Mononuclear cell (primary cell): Measurements from ENCODE around the gene C5orf15. TPM values are rescaled to one million over a fixed set of nuclear protein-coding genes. Genes with fewer than 3 reads are reported as not detected.

ENCODE experiments used
- H3K27me3 ChIP-seq: 2 replicates; pipeline ENCODE4 v1.6.0; 2011; ENCODE audit warnings: low read length, control low read depth; ENCODE audit not compliant: insufficient read depth
- H3K4me1 ChIP-seq: 2 replicates; pipeline ENCODE4 v1.5.1; 2011; ENCODE audit warnings: mild to moderate bottlenecking, low read length, control low read depth; ENCODE audit not compliant: insufficient read depth
- H3K4me3 ChIP-seq: 2 replicates; pipeline ENCODE4 v1.5.1; 2011; ENCODE audit warnings: mild to moderate bottlenecking, low read length, moderate library complexity
- H3K9me3 ChIP-seq: 2 replicates; pipeline ENCODE4 v1.5.1; 2011; ENCODE audit warnings: low read depth, mild to moderate bottlenecking, control low read depth, low read length
- total RNA-seq: library from RNA; depleted of rRNA; stranded (reverse); fragments of >200 nt; gene quantifications from one replicate; pipeline ENCODE4 v1.2.3, GENCODE V29; 2012

C5orf15 gene
- total RNA-seq, 1 donor: 26.6 TPM

DNA sequence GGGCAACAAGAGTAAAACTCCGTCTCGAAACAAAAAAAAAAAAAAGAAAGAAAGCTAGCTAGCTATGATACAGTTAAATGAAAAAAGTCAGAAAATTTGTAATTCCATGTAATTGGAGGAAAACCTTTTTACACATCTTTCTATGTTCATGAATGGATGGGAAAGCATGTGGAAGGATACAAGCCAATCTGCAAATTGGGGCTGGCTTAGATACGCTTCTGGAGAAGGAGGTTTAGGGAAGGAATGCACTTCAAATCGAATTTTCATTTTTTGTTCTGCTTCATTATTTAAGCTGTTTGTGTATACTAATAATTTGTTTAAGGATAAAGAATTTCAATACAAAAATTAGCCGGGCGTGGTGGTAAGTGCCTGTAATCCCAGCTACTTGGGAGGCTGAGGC is 29.6 kb upstream of the C5orf15 start:
- Histone ChIP-seq H3K27me3 (no peaks in the 10 kb centered on the region), H3K4me1 (peaks cover 36% of the 10 kb centered on the region), H3K9me3 (no peaks in the 10 kb centered on the region), H3K4me3 (no peak overlapping the region)

DNA sequence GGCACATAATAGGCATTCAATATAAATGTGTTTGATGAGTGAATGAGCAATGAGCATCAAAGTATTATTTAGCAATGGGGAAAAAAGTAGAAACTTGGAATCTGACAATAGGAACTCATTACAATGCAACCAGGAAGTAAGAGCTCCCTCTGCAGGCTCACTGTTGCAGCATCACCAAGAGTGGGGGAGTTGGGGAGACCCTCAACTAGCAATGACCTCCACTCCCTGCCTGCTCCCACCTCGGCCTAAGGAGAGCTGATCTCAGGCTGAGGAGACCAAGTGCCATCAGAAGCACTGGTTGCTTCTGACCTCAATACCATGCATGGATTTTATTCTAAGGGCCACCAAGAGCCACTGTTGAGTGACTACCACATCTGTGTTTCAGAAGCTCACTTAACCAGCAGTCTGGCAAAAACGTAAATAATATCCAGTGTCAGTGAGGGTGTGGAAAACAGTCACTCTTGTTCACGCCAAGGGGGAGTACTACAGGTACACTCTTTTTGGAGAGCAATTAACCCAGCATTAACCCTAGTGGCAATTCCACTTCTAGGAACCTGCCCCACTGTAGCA is 28.3 kb upstream of the C5orf15 start:
- Histone ChIP-seq H3K4me3 (no peak overlapping the region), H3K27me3 (no peaks in the 10 kb centered on the region), H3K9me3 (no peaks in the 10 kb centered on the region), H3K4me1 (peaks cover 24% of the 10 kb centered on the region)

DNA sequence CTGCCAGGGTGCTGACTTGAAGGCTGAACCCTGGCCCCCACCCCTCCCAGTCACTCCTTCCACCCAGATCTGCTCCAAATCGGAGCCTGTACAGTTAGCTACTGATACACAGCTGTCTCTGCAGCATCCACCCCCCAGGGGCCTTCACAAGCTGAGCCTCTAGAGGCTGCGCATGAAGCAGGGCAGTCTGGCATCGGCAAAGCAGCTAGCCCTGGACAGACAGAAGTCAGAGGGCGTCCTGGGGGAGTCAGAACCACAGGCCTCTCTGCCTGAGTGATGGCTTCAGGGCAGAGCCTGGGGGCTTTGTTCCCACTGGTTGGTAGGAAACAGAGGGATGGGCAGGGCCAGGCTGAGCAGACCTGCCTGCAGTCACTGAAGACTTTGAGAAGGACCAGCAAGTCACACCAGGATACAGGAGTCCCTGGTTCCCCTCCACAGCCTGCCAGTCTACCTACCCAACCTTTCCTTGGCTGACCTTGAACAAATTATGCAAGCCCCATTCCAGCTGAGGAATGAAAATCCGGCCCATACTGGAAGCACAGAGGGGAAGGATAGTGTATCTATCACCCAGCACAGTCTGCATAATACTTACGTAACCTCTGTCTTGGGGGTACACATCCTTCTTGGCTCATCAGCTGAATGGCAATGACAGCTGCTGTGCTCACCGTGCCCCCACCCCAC is 27.6 kb upstream of the C5orf15 start:
- H3K27me3 ChIP-seq: no peaks in the 10 kb centered on the region
- H3K4me1 ChIP-seq: peaks cover 17% of the 10 kb centered on the region
- no peak overlapping the region for H3K4me3 ChIP-seq
- no peaks in the 10 kb centered on the region for H3K9me3 ChIP-seq

DNA sequence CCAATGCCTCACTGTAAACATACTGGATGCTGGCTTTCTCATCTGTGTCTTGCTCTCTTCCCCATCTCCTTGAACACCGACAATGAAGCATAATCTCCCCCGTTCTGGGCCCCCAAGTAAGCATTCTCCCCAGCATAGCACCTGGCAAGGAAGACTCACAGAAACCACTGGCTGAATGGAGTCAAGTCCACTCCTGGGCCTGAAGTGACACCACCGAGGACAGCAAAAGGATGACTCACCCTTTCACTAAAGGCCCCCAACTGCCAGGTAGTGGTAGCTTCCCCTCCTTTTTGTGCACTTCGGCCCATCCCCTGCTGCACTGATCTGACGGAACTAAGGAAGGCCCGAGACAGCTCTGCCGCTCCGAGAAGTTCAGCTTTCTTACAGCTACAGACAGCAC is 26.9 kb upstream of the C5orf15 start:
- H3K4me3 ChIP-seq: no peak overlapping the region
- no peaks in the 10 kb centered on the region for H3K9me3 ChIP-seq
- H3K27me3 ChIP-seq: no peaks in the 10 kb centered on the region
- peaks cover 13% of the 10 kb centered on the region for H3K4me1 ChIP-seq

DNA sequence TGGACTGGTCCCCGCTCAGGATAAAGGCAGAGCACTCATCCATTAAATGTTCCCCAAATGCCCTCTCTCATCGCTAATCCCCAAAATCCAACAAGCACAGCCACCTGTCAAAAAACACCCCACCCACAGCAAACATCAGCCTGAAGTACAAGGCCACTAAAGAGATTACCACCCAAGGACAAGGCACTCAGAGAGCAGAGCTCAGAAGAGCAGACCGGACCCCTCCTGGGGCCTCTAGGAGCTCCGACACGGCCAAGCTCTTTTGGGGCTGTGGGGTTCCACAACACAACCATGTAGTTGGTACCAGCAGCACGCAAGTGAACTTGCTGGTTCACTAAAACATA is 26.5 kb upstream of the C5orf15 start:
- H3K27me3 ChIP-seq: no peaks in the 10 kb centered on the region
- H3K4me3 ChIP-seq: no peak overlapping the region
- H3K9me3 ChIP-seq: no peaks in the 10 kb centered on the region
- H3K4me1 ChIP-seq: peaks cover 13% of the 10 kb centered on the region

DNA sequence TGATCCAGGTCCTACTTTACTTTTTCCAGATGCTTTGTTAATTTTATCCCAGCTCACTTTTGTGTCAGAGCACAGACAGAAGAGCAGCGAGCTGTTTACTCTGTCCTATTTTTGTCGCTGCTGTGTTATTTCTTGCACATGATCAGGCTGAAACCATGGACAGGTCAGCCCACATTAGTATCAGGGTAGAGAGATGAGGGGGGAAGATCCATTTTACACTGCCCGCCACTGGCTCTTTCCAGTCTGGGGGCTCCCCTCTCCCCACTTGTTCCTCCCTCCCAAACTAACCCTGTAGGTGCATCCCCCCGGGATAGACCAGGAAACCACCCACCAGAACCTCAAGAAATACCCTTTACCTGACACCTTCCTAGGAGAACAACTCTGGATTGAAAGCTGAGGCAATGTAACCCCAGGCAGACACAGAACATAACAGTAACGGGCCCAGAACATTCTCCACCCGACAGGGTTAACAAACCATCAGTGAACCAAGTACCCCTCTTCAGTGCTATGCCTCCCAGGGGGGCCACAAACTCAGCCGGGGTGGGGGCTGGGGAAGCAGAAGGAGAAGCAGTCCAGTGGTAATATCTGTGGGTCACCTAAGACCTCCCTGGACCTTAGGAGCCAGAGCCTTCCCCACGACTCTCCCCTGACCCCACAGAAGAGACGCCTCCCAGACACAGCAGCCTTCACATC is 26.0 kb upstream of the C5orf15 start:
- no peak overlapping the region for H3K4me3 ChIP-seq
- no peaks in the 10 kb centered on the region for H3K9me3 ChIP-seq
- H3K27me3 ChIP-seq: no peaks in the 10 kb centered on the region
- H3K4me1 ChIP-seq: peaks cover 13% of the 10 kb centered on the region

DNA sequence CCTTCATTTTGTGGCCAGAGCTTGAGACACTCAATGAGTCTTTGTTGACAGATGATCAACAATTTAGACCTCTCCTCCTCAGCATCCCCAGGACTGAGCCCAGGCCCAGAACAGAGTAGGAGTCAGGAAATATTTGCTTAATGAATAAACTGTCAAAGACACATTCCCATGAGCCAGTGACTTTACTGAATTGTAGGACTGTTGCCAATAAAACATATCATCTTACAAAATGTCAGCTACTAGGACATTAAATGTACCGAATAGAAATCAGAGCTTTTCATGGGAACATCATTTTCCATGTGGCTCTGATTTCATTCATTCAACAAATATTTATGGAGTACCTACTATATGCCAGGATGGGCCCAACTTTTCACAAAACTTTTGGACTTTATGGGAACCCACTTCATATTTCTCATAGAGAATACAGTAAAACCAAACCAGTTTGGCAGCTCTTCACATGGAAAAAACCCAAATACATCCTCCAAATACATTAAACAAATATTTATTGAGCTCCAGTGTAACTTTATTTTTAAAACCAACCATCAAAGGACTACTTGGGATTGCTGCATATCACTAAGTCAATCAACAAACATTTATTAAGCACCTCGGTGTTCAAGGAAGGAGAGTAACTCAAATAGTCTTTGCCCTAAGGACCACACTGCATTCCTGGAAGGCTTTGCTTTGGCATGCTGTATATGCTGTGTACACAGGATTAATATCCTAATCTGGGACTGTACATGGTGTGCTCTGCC is 24.9 kb upstream of the C5orf15 start:
- peaks cover 13% of the 10 kb centered on the region for H3K4me1 ChIP-seq
- no peaks in the 10 kb centered on the region for H3K27me3 ChIP-seq
- no peaks in the 10 kb centered on the region for H3K9me3 ChIP-seq
- H3K4me3 ChIP-seq: no peak overlapping the region

DNA sequence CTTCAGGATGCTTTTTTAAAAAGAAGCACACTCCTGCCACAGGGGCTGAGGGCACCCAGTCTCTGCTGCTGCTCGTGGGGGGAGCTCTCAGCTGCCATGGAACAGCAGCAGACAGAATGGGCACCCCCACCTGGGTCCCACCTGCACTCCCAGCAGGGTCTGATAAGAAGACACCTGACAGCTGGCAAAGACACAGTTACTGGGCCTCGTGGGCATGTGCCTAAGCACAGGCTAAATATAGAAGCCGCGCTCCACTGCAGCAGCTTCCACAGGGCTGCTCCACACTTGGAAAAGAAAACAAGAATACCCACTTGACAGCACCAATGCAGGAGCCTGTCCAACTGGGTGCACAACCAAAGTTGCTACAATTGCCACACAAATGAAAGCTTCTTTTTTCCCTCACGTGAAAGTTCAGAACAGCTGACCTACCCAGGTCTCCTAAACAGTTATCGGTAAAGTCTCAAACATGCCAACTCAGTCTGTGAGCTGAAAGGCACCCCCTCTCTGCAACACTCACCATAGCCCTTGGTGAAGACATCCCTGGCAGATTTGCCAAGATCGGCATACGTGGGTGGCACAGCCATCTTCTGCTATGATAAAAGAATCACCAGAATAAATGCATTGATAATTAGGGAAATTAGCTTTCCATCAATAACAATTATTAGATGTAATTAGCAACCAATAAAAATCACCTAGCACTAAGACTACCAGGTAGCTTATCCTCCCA is 24.2 kb upstream of the C5orf15 start:
- Histone ChIP-seq H3K4me3 (no peak overlapping the region), H3K27me3 (no peaks in the 10 kb centered on the region), H3K4me1 (peaks cover 13% of the 10 kb centered on the region), H3K9me3 (no peaks in the 10 kb centered on the region)

DNA sequence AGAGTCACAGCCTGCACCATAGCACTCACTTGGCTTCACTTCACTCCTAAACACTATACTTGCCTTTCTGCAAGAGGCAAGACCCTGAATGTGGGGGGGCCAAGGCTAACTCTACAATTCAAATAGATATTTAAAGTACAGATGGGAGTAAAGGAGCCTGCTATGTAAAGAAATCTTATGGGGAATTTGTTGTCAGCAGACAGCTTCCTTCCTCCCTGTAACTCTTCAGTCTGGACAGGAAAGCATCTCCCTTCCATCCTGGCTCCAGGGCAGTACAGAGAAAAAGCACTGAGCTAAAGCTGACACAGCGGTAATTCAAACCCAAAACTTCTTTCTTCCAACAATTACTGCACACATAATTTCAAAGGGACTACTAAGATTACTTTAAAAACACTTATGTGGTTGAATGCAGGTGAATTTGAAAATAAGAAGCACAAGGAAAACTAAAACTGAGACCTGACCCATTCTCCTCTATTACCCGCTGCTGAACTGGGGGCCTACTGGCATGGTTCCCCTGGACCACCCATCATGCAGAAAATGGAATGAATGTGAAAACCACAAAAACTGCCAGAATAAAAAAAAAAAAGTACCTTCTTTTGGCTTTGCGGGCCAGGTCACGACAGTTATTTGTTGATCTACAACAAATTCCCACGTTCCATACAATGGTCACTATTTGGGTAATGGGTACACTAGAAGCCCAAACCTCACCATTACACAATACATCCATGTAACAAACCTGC is 22.9 kb upstream of the C5orf15 start:
- Histone ChIP-seq H3K4me3 (no peak overlapping the region), H3K4me1 (peaks cover 6% of the 10 kb centered on the region), H3K27me3 (no peaks in the 10 kb centered on the region), H3K9me3 (no peaks in the 10 kb centered on the region)

DNA sequence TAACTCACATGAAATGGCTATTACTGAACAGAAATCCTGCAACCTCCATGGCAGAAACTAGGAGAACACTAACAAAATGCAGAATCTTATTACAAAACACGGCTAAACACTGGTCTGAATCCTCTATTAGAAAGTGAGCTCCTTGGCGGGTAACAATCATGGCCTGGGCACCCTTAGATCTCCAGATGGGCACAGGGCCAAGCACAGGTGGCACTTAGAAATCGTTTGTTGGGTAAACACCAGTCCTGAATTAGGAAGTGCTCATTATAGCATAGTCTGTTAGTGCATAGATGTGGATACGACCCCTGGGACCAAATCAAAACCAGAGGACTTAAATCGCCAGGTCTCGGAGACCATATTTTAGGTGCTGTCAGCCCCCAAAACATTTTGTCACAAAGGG is 22.0 kb upstream of the C5orf15 start:
- no peaks in the 10 kb centered on the region for H3K9me3 ChIP-seq
- H3K4me1 ChIP-seq: no peaks in the 10 kb centered on the region
- H3K4me3 ChIP-seq: no peak overlapping the region
- H3K27me3 ChIP-seq: no peaks in the 10 kb centered on the region

DNA sequence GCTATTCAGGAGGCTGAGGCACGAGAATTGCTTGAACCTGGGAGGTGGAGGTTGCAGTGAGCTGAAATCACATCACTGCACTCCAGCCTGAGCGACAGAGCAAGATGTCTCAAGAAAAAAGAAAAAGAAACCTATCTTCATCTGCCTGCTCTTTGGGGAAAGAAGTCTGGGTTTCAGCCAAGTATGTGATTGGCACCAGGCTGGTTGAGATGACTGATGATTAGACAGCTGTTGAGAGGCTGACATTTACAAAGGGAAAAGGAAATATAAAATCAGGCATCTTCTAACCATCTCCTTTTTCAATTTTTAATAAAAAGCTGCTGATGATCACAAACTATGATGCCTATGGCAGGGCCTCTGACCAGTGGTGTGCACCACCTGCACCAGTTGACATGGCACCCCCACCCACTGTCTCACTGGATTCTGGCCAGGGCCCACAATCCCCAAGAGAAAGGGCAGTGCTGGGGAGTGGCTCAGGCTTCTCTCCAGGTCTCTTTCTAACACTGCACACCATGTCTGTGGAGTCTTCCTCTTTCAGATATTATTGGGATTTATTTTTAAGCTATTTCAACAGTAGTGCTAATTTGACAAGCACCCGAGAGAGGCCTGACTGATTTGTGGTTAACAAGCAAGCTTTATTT is 17.2 kb upstream of the C5orf15 start:
- Histone ChIP-seq H3K9me3 (no peaks in the 10 kb centered on the region), H3K27me3 (no peaks in the 10 kb centered on the region), H3K4me3 (no peak overlapping the region), H3K4me1 (no peaks in the 10 kb centered on the region)

DNA sequence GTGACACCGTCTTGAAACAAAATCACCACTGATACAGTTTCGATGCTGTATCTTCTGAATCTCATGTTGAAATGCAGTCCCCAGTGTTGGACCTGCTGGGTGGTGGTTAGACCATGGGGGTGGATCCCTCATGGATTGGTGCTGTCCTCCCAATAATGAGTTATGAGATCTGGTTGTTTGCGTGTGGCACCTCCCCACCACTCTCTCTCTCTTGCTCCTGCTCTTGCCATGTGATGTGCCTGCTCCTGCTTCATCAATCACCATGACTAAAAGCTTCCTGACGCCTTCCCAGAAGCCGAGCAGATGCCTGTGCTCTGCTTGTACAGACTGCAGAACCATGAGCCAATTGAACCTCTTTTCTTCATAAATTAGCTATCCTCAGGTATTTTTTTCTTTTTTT is 15.2 kb upstream of the C5orf15 start:
- no peaks in the 10 kb centered on the region for H3K4me1 ChIP-seq
- no peaks in the 10 kb centered on the region for H3K27me3 ChIP-seq
- no peak overlapping the region for H3K4me3 ChIP-seq
- H3K9me3 ChIP-seq: no peaks in the 10 kb centered on the region

DNA sequence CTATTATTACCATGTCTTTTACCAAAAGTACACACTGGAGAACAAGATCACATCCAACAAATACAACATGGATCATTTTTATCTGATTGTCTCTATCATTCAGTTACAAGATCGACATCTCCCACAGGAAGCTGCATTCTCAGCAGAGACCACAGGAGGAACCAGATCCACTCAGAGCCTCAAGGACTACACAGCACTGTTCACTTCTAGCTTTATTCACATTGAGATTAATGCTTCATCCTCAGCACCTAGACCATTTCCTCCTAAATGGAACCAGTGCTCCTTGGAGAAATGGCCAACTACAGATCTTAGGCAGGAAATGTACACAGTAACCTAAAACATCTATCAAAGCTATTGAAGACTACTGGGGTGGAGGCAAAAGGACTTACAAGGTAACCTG is 13.3 kb upstream of the C5orf15 start:
- H3K9me3 ChIP-seq: no peaks in the 10 kb centered on the region
- H3K27me3 ChIP-seq: no peaks in the 10 kb centered on the region
- H3K4me1 ChIP-seq: no peaks in the 10 kb centered on the region
- no peak overlapping the region for H3K4me3 ChIP-seq

DNA sequence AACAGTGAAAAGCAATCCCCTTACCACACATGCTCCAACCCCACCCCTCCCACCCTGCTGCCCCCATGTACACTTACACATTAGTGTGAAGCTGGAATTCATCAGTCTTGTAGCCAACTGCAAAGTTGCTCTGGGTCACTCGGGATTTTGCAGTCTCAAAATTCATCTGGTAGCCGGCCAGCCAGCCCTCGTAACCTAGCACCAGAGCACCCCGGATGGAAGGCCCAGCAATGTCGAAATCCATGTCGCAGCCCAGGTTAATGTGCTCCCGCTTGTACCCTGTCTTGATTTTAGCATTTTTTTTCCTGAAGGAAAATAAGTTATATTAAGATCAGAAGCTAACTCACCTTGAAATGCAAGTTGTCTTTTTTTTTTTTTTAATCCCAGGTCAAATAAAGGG is 12.2 kb upstream of the C5orf15 start:
- H3K4me1 ChIP-seq: no peaks in the 10 kb centered on the region
- H3K4me3 ChIP-seq: no peak overlapping the region
- H3K27me3 ChIP-seq: no peaks in the 10 kb centered on the region
- H3K9me3 ChIP-seq: no peaks in the 10 kb centered on the region
